ENCODE data around the gene ATAD3B. TPM values are rescaled to one million over a fixed set of nuclear protein-coding genes. Genes with fewer than 3 reads are reported as not detected.
"Not testable (repeated sequence)": the region's sequence is repeated elsewhere in the genome, so short reads cannot be mapped to it uniquely, and the experiment has no call there.

ATAD3B gene
- total RNA-seq, 1 experiment from 2014 or later: 68.9 TPM

GRCh38 chr1:1463312-1463711 lies 8.3 kb upstream of the ATAD3B start:
- POLR2A ChIA-PET (ENCODE audit: low non-redundant PET): no interaction called here
- Histone ChIP-seq H3K4me1 (ENCODE audit: insufficient read depth, low read length, poor library complexity, severe bottlenecking) (no peaks in the 10 kb centered on the region), H3K27me3 (replicated peaks; ENCODE audit: insufficient read depth, low read depth, low read length, poor library complexity) (no peaks in the 10 kb centered on the region), H3K36me3 (ENCODE audit: insufficient read depth, low read length, poor library complexity, severe bottlenecking) (no peaks in the 10 kb centered on the region), H3K27ac (ENCODE audit: low read depth, low read length, poor library complexity, severe bottlenecking) (no peak overlapping the region), H3K4me3 (ENCODE audit: low read depth, low read length, poor library complexity, severe bottlenecking) (no peak overlapping the region), H3K9me3 (ENCODE audit: low read depth, low read length, poor library complexity, severe bottlenecking) (no peaks in the 10 kb centered on the region)
- TF ChIP-seq CTCF (conservative IDR thresholded peaks at IDR 0.05; ENCODE audit: low read depth, low read length): no peak
- TF ChIP-seq EZH2 (IDR thresholded peaks at IDR 0.05; ENCODE audit: borderline replicate concordance, low read depth, low read length, poor library complexity, severe bottlenecking): no peak
- DNase-seq (ENCODE audit: low spot score): no peak
- CTCF ChIA-PET: no interaction called here
- intact Hi-C loops (cut with micrococcal nuclease; ENCODE audit: unreplicated experiment): no loop called here
- no TSS peak for BruUV-seq (replicated peaks)

GRCh38 chr1:1468196-1468985 lies 3.2 kb upstream of the ATAD3B start:
- H3K27me3 ChIP-seq (replicated peaks; ENCODE audit: insufficient read depth, low read depth, low read length, poor library complexity); H3K4me1 ChIP-seq (ENCODE audit: insufficient read depth, low read length, poor library complexity, severe bottlenecking); intact Hi-C loops (cut with micrococcal nuclease; ENCODE audit: unreplicated experiment); H3K36me3 ChIP-seq (ENCODE audit: insufficient read depth, low read length, poor library complexity, severe bottlenecking); H3K27ac ChIP-seq (ENCODE audit: low read depth, low read length, poor library complexity, severe bottlenecking); CTCF ChIA-PET; POLR2A ChIA-PET (ENCODE audit: low non-redundant PET); H3K4me3 ChIP-seq (ENCODE audit: low read depth, low read length, poor library complexity, severe bottlenecking); BruUV-seq (replicated peaks); H3K9me3 ChIP-seq (ENCODE audit: low read depth, low read length, poor library complexity, severe bottlenecking); DNase-seq (ENCODE audit: low spot score): not testable (repeated sequence)

- H3K27ac ChIP-seq (ENCODE audit: low read depth, low read length, poor library complexity, severe bottlenecking): peak overlapping the region; percentile 77
- TF ChIP-seq CTCF (conservative IDR thresholded peaks at IDR 0.05; ENCODE audit: low read depth, low read length) (no peak), EZH2 (IDR thresholded peaks at IDR 0.05; ENCODE audit: borderline replicate concordance, low read depth, low read length, poor library complexity, severe bottlenecking) (no peak)
- intact Hi-C loops (cut with micrococcal nuclease; ENCODE audit: unreplicated experiment): no loop called here
- peak overlapping the region; percentile 77 for H3K4me3 ChIP-seq (ENCODE audit: low read depth, low read length, poor library complexity, severe bottlenecking)
- peaks cover 2% of the 10 kb centered on the region for H3K4me1 ChIP-seq (ENCODE audit: insufficient read depth, low read length, poor library complexity, severe bottlenecking)
- no peaks in the 10 kb centered on the region for H3K9me3 ChIP-seq (ENCODE audit: low read depth, low read length, poor library complexity, severe bottlenecking)
- no peak for DNase-seq (ENCODE audit: low spot score)
- CTCF ChIA-PET: no interaction called here
- no peaks in the 10 kb centered on the region for H3K27me3 ChIP-seq (replicated peaks; ENCODE audit: insufficient read depth, low read depth, low read length, poor library complexity)
- no peaks in the 10 kb centered on the region for H3K36me3 ChIP-seq (ENCODE audit: insufficient read depth, low read length, poor library complexity, severe bottlenecking)
- POLR2A ChIA-PET (ENCODE audit: low non-redundant PET): no interaction called here
- BruUV-seq (replicated peaks): TSS peak; percentile 96
Measured at GRCh38 chr1:1470626-1471388, 758 bp upstream of the ATAD3B start.

- peak overlapping the region; percentile 23 for H3K27ac ChIP-seq (ENCODE audit: low read depth, low read length, poor library complexity, severe bottlenecking)
- peak; percentile 22 for DNase-seq (ENCODE audit: low spot score)
- H3K27me3 ChIP-seq (replicated peaks; ENCODE audit: insufficient read depth, low read depth, low read length, poor library complexity); BruUV-seq (replicated peaks); H3K4me1 ChIP-seq (ENCODE audit: insufficient read depth, low read length, poor library complexity, severe bottlenecking); H3K9me3 ChIP-seq (ENCODE audit: low read depth, low read length, poor library complexity, severe bottlenecking); H3K36me3 ChIP-seq (ENCODE audit: insufficient read depth, low read length, poor library complexity, severe bottlenecking); intact Hi-C loops (cut with micrococcal nuclease; ENCODE audit: unreplicated experiment); POLR2A ChIA-PET (ENCODE audit: low non-redundant PET): not testable (repeated sequence)
- H3K4me3 ChIP-seq (ENCODE audit: low read depth, low read length, poor library complexity, severe bottlenecking): peak overlapping the region; percentile 77
- CTCF ChIA-PET: interaction anchor here (0.7 kb wide), 1 partner anchor 188 kb away, joined by 6 read pairs; no protein-coding TSS in a partner anchor
Measured at GRCh38 chr1:1472053-1472876, 700 bp downstream of the ATAD3B start.

- H3K27me3 ChIP-seq (replicated peaks; ENCODE audit: insufficient read depth, low read depth, low read length, poor library complexity); H3K4me1 ChIP-seq (ENCODE audit: insufficient read depth, low read length, poor library complexity, severe bottlenecking); H3K9me3 ChIP-seq (ENCODE audit: low read depth, low read length, poor library complexity, severe bottlenecking); H3K27ac ChIP-seq (ENCODE audit: low read depth, low read length, poor library complexity, severe bottlenecking); BruUV-seq (replicated peaks); POLR2A ChIA-PET (ENCODE audit: low non-redundant PET); H3K4me3 ChIP-seq (ENCODE audit: low read depth, low read length, poor library complexity, severe bottlenecking); DNase-seq (ENCODE audit: low spot score); intact Hi-C loops (cut with micrococcal nuclease; ENCODE audit: unreplicated experiment); CTCF ChIA-PET: not testable (repeated sequence)
- peaks cover 19% of the 10 kb centered on the region for H3K36me3 ChIP-seq (ENCODE audit: insufficient read depth, low read length, poor library complexity, severe bottlenecking)
Measured at GRCh38 chr1:1476011-1476410, 4.4 kb downstream of the ATAD3B start.

Measured in A673 (cell line).